PC-3 (cell line): ENCODE data around the gene ATN1. TPM values are rescaled to one million over a fixed set of nuclear protein-coding genes. Genes with fewer than 3 reads are reported as not detected.

Source experiments
- ATAC-seq: fragments of 200-7000 bp; cut with Tn5 transposase; 2 replicates; pipeline ENCODE4 v1.9.1; 2020; ENCODE audit warnings: mild to moderate bottlenecking, moderate library complexity
- BruUV-seq: library from RNA; stranded (reverse); fragments of 400-500 nt; replicated peaks from 2 replicates; lab custom pipeline; 2021; lab: Mats Ljungman, UMichigan
- CTCF ChIA-PET: fragments of 300-600 bp; sonication (Branson Sonifier 250); formaldehyde crosslinking; loops from one replicate; lab custom pipeline; 2022; ENCODE audit warnings: antibody characterized with exemption; lab: Charles Lee
- POLR2A ChIA-PET: fragments of 300-600 bp; sonication (Branson Sonifier 250); formaldehyde crosslinking; loops from one replicate; lab custom pipeline; 2022; ENCODE audit warnings: antibody characterized with exemption; ENCODE audit not compliant: unreplicated experiment; lab: Charles Lee
- DNase-seq: peaks from one replicate; pipeline ENCODE4 v3.0.0-alpha.2; 2015
- H2AFZ ChIP-seq: fragments of 300-600 bp; sonication (generic); 2 replicates; pipeline ENCODE4 v1.6.0; 2016; ENCODE audit warnings: antibody characterized with exemption, low read length
- H3F3A ChIP-seq: fragments of 300-600 bp; sonication (generic); one replicate; pipeline ENCODE4 v1.6.0; 2017; ENCODE audit warnings: antibody characterized with exemption, low read length, control low read depth, mild to moderate bottlenecking; ENCODE audit not compliant: unreplicated experiment
- H3K27ac ChIP-seq: fragments of 300-600 bp; sonication (generic); 2 replicates; pipeline ENCODE4 v1.5.1; 2016; ENCODE audit warnings: mild to moderate bottlenecking, low read length
- H3K27me3 ChIP-seq: fragments of 300-600 bp; sonication (generic); 2 replicates; pipeline ENCODE4 v1.6.1; 2016; ENCODE audit warnings: low read length, mixed read lengths
- H3K36me3 ChIP-seq: fragments of 300-600 bp; sonication (generic); 2 replicates; pipeline ENCODE4 v1.6.1; 2016; ENCODE audit warnings: low read depth, mixed run types, low read length, mixed read lengths
- H3K4me1 ChIP-seq: fragments of 300-600 bp; sonication (generic); 2 replicates; pipeline ENCODE4 v1.5.1; 2016; ENCODE audit warnings: low read length; ENCODE audit not compliant: insufficient read depth
- H3K4me2 ChIP-seq: fragments of 300-600 bp; sonication (generic); 2 replicates; pipeline ENCODE4 v1.6.0; 2016; ENCODE audit warnings: low read length
- H3K4me3 ChIP-seq: fragments of 300-600 bp; sonication (generic); 2 replicates; pipeline ENCODE4 v1.5.1; 2016; ENCODE audit warnings: mild to moderate bottlenecking, low read length, mixed read lengths
- H3K79me2 ChIP-seq: fragments of 300-600 bp; sonication (generic); 2 replicates; pipeline ENCODE4 v1.6.1; 2017; ENCODE audit warnings: low read length, mixed read lengths
- H3K9ac ChIP-seq: fragments of 300-600 bp; sonication (generic); 2 replicates; pipeline ENCODE4 v1.6.0; 2016; ENCODE audit warnings: mild to moderate bottlenecking, low read length
- H3K9me2 ChIP-seq: fragments of 300-600 bp; sonication (generic); replicated peaks from 2 replicates; pipeline ENCODE4 v1.6.1; 2016; ENCODE audit warnings: mixed run types, low read length, mixed read lengths
- H3K9me3 ChIP-seq: fragments of 300-600 bp; sonication (generic); 2 replicates; pipeline ENCODE4 v1.6.1; 2016; ENCODE audit warnings: low read length, mixed read lengths
- H4K20me1 ChIP-seq: fragments of 300-600 bp; sonication (generic); 2 replicates; pipeline ENCODE4 v1.6.1; 2016; ENCODE audit warnings: low read length, mixed read lengths
- EZH2 ChIP-seq: fragments of 300-600 bp; sonication (generic); IDR thresholded peaks from one replicate; pipeline ENCODE4 v1.6.1; 2017; ENCODE audit warnings: antibody characterized with exemption, mild to moderate bottlenecking, low read length; ENCODE audit not compliant: unreplicated experiment
- EZH2phosphoT487 ChIP-seq: fragments of 300-600 bp; sonication (generic); IDR thresholded peaks from 2 replicates; pipeline ENCODE4 v1.6.1; 2018; ENCODE audit warnings: mild to moderate bottlenecking, antibody characterized with exemption, low read length, borderline replicate concordance
- intact Hi-C: fragments of 100-400 bp; cut with micrococcal nuclease; formaldehyde crosslinking; loops from 2 replicates; pipeline ENCODE4 v1.9.0; 2023
- total RNA-seq: library from RNA; depleted of rRNA; stranded (reverse); fragments of >200 nt; gene quantifications from 2 replicates; pipeline ENCODE4 v1.2.3, GENCODE V29; 2014
- TF ChIP-seq, protein P1 (sequence below): fragments of 300-600 bp; sonication (generic); conservative IDR thresholded peaks from 2 replicates; pipeline ENCODE4 v1.5.1; 2017; ENCODE audit warnings: antibody characterized with exemption, low read depth, mild to moderate bottlenecking, low read length

Gene ATN1
- total RNA-seq, 1 experiment from 2014 or later: 11.6 TPM

GRCh38 chr12:6979453-6979852 is 51.7 kb downstream of the ATN1 start:
- H3K9me3 ChIP-seq: no peaks in the 10 kb centered on the region
- H3K4me3 ChIP-seq: no peak overlapping the region
- BruUV-seq: no TSS peak
- TF ChIP-seq EZH2 (no peak), EZH2phosphoT487 (no peak)
- TF ChIP-seq, protein P1, sequence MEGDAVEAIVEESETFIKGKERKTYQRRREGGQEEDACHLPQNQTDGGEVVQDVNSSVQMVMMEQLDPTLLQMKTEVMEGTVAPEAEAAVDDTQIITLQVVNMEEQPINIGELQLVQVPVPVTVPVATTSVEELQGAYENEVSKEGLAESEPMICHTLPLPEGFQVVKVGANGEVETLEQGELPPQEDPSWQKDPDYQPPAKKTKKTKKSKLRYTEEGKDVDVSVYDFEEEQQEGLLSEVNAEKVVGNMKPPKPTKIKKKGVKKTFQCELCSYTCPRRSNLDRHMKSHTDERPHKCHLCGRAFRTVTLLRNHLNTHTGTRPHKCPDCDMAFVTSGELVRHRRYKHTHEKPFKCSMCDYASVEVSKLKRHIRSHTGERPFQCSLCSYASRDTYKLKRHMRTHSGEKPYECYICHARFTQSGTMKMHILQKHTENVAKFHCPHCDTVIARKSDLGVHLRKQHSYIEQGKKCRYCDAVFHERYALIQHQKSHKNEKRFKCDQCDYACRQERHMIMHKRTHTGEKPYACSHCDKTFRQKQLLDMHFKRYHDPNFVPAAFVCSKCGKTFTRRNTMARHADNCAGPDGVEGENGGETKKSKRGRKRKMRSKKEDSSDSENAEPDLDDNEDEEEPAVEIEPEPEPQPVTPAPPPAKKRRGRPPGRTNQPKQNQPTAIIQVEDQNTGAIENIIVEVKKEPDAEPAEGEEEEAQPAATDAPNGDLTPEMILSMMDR: no peak
- H3F3A ChIP-seq: no peaks in the 10 kb centered on the region
- POLR2A ChIA-PET: no interaction called here
- H3K36me3 ChIP-seq: peaks cover 21% of the 10 kb centered on the region
- intact Hi-C loops: no loop called here
- H3K9ac ChIP-seq: no peak overlapping the region
- no peak overlapping the region for H2AFZ ChIP-seq
- no peaks in the 10 kb centered on the region for H3K4me1 ChIP-seq
- DNase-seq (no peak), ATAC-seq (no peak)
- no peaks in the 10 kb centered on the region for H3K27me3 ChIP-seq
- no peaks in the 10 kb centered on the region for H4K20me1 ChIP-seq
- no peak overlapping the region for H3K27ac ChIP-seq
- CTCF ChIA-PET: no interaction called here
- no peaks in the 10 kb centered on the region for H3K79me2 ChIP-seq
- H3K4me2 ChIP-seq: no peak overlapping the region
- no peaks in the 10 kb centered on the region for H3K9me2 ChIP-seq

GRCh38 chr12:6980075-6980474 is 52.3 kb downstream of the ATN1 start:
- Histone ChIP-seq H4K20me1 (no peaks in the 10 kb centered on the region), H3K4me1 (no peaks in the 10 kb centered on the region), H3K36me3 (peaks cover 15% of the 10 kb centered on the region), H3K9me3 (no peaks in the 10 kb centered on the region), H3K79me2 (no peaks in the 10 kb centered on the region), H3K4me2 (no peak overlapping the region), H3F3A (no peaks in the 10 kb centered on the region), H3K27me3 (no peaks in the 10 kb centered on the region), H2AFZ (no peak overlapping the region), H3K9ac (no peak overlapping the region), H3K27ac (no peak overlapping the region), H3K4me3 (no peak overlapping the region), H3K9me2 (no peaks in the 10 kb centered on the region)
- TF ChIP-seq, protein P1: no peak
- intact Hi-C loops: no loop called here
- CTCF ChIA-PET: no interaction called here
- POLR2A ChIA-PET: no interaction called here
- DNase-seq (no peak), ATAC-seq (no peak)
- no TSS peak for BruUV-seq

DNA sequence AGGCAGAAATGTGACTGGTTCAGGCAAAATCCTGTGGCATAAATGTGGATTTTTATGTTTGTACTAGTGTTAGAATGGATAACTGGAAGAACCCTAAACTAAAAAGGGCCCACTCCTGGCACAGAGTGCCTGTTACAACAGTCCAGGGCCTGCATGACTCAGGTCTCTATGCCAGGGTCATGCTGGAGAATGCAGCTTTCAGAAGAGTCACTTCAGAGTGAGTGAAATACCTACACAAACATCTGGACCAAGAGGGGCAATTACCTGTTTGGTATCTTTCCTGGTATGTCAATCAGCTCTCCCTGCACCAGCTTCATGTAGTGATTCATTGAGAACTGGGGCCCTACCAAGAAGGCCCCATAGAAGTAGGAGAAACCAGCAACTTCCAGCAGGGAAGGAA is 53.0 kb downstream of the ATN1 start:
- no TSS peak for BruUV-seq
- no peak overlapping the region for H2AFZ ChIP-seq
- H3F3A ChIP-seq: no peaks in the 10 kb centered on the region
- no peak overlapping the region for H3K9ac ChIP-seq
- no peaks in the 10 kb centered on the region for H3K9me2 ChIP-seq
- no peaks in the 10 kb centered on the region for H3K27me3 ChIP-seq
- H3K4me2 ChIP-seq: no peak overlapping the region
- intact Hi-C loops: no loop called here
- ChIA-PET CTCF (no interaction called here), POLR2A (no interaction called here)
- H3K4me1 ChIP-seq: no peaks in the 10 kb centered on the region
- no peak overlapping the region for H3K4me3 ChIP-seq
- no peak for DNase-seq
- H3K27ac ChIP-seq: no peak overlapping the region
- H4K20me1 ChIP-seq: no peaks in the 10 kb centered on the region
- no peaks in the 10 kb centered on the region for H3K9me3 ChIP-seq
- no peak for ATAC-seq
- peaks cover 8% of the 10 kb centered on the region; the same call in 1 of the 2 replicates for H3K36me3 ChIP-seq
- H3K79me2 ChIP-seq: no peaks in the 10 kb centered on the region
- TF ChIP-seq, protein P1: no peak
- TF ChIP-seq EZH2: no peak
- no peak for TF ChIP-seq EZH2phosphoT487
